Nephron progenitor cell (in vitro differentiated cells): ENCODE data around the gene DNAH14.
"Not testable (repeated sequence)": the region's sequence is repeated elsewhere in the genome, so short reads cannot be mapped to it uniquely, and the experiment has no call there.

Source experiments
- DNase-seq: peaks from one replicate; pipeline ENCODE4 v3.0.0; 2021
- H3K27ac Mint-ChIP-seq: 2 replicates; pipeline ENCODE4 v1.8.0; 2021; ENCODE audit warnings: mild to moderate bottlenecking, moderate library complexity, mixed read lengths
- H3K27me3 Mint-ChIP-seq: 2 replicates; pipeline ENCODE4 v1.8.0; 2021; ENCODE audit warnings: mild to moderate bottlenecking, low read depth, mixed read lengths; ENCODE audit not compliant: poor library complexity
- H3K36me3 Mint-ChIP-seq: 2 replicates; pipeline ENCODE4 v1.8.0; 2021; ENCODE audit warnings: low read depth, mixed read lengths
- H3K4me1 Mint-ChIP-seq: 2 replicates; pipeline ENCODE4 v1.8.0; 2021; ENCODE audit warnings: mixed read lengths
- H3K4me3 Mint-ChIP-seq: 2 replicates; pipeline ENCODE4 v1.8.0; 2021; ENCODE audit warnings: mild to moderate bottlenecking, moderate library complexity, mixed read lengths
- H3K9me3 Mint-ChIP-seq: 2 replicates; pipeline ENCODE4 v1.8.0; 2021; ENCODE audit warnings: mild to moderate bottlenecking, moderate library complexity, mixed read lengths
- TF ChIP-seq, protein P1 (sequence below): fragments of 200-600 bp; sonication (generic); IDR thresholded peaks from 2 replicates; pipeline ENCODE4 v1.5.0; 2021; ENCODE audit warnings: antibody characterized with exemption

DNAH14 gene

DNA sequence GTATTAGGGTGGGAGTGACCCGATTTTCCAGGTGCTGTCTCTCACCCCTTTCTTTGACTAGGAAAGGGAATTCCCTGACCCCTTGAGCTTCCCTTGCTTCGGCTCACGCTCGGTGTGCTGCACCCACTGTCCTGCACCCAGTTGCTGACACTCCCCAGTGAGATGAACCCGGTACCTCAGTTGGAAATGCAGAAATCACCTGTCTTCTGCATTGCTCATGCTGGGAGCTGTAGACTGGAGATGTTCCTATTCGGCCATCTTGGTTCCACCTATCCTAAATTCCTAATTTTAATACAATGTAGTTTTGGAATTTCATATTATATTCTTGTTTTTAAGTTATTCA is 16.8 kb downstream of the DNAH14 start:
- Mint-ChIP-seq H3K9me3 (peaks cover 68% of the 10 kb centered on the region), H3K36me3 (peaks cover 67% of the 10 kb centered on the region)
- not testable (repeated sequence) for DNase-seq, H3K27me3 Mint-ChIP-seq, H3K4me1 Mint-ChIP-seq, H3K4me3 Mint-ChIP-seq, H3K27ac Mint-ChIP-seq

DNA sequence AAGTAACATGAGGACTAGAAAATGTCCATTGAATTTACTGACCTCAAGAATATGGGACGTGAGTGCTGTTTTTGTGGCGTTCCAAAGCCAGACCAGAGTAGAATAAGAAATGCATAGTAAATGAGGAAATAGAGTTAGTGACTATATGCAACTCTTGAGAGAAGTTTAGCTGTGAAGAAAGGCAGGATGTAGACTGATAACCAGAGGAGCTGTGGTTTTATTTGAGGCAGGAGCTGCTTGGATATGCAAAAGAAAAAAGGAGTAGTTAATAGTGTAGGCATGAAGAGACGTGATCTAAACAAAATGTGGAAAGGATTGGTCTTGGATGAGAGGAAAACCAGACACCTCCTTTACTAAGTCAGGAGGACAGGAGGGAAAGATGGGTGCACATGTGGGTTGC is 28.2 kb downstream of the DNAH14 start:
- Mint-ChIP-seq H3K36me3 (peaks cover 21% of the 10 kb centered on the region), H3K4me3 (no peak overlapping the region), H3K27me3 (no peaks in the 10 kb centered on the region), H3K9me3 (no peaks in the 10 kb centered on the region), H3K4me1 (no peaks in the 10 kb centered on the region), H3K27ac (no peak overlapping the region)
- TF ChIP-seq, protein P1, sequence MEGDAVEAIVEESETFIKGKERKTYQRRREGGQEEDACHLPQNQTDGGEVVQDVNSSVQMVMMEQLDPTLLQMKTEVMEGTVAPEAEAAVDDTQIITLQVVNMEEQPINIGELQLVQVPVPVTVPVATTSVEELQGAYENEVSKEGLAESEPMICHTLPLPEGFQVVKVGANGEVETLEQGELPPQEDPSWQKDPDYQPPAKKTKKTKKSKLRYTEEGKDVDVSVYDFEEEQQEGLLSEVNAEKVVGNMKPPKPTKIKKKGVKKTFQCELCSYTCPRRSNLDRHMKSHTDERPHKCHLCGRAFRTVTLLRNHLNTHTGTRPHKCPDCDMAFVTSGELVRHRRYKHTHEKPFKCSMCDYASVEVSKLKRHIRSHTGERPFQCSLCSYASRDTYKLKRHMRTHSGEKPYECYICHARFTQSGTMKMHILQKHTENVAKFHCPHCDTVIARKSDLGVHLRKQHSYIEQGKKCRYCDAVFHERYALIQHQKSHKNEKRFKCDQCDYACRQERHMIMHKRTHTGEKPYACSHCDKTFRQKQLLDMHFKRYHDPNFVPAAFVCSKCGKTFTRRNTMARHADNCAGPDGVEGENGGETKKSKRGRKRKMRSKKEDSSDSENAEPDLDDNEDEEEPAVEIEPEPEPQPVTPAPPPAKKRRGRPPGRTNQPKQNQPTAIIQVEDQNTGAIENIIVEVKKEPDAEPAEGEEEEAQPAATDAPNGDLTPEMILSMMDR: no peak
- no peak for DNase-seq

DNA sequence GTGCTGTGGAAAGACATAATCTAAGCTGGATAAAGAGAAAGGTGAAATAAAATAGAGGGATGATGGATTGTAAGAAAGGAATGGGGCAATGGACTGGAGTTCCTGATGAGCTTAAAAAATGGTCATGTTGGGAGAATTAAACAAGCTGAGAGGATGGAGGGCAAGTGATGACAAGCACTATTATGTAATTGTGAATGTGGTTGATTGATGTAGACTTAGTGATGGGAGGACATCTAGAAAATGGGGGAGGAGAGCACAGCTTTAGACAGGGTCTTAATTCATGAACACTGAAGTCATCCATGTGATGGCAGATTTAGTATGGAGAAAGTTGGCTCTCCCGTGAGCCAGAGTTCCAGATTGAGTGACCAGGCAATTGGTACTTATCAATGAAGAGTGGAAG is 29.0 kb downstream of the DNAH14 start:
- Mint-ChIP-seq H3K4me1 (no peaks in the 10 kb centered on the region), H3K27me3 (no peaks in the 10 kb centered on the region), H3K4me3 (no peak overlapping the region), H3K27ac (no peak overlapping the region), H3K9me3 (no peaks in the 10 kb centered on the region), H3K36me3 (peaks cover 29% of the 10 kb centered on the region)
- TF ChIP-seq, protein P1: no peak
- DNase-seq: no peak

DNA sequence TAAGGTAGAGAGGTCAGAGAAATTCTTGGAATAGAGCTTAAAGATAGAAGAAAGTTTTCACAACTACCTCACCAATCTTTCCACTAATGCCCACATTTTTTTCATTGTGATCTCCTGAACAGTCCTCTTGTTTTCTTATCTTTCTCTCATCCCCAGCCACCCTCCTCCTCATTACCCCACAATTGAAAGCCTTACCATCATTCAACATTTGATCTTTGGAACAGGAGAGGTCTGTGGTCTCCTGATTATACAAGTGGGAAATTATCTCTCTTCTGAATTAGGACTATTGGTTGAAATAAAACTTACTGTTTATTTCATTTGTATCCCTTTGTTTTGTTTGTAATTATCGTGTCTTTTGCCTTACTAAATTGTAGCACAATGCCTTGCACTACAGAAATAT is 29.6 kb downstream of the DNAH14 start:
- DNase-seq: no peak
- Mint-ChIP-seq H3K27me3 (no peaks in the 10 kb centered on the region), H3K4me1 (no peaks in the 10 kb centered on the region)

DNA sequence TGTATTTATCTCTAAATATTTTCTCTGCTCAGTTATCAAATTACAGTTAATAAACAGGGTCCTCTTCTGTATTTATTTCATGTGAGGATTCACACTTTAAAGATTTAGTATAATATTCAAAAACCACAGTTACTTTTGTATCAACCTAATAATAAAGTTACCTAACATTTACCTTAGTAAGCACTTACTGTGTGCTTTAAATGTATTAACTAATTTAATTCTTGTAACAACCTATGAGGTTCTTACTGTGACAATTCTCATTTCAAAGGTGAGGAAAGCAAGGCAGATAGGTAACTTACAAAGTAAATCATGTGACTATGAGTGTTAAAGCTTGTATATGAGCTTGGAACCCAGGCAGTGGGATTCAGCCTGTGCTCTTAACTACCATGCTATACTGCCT is 30.2 kb downstream of the DNAH14 start:
- Mint-ChIP-seq H3K27me3 (no peaks in the 10 kb centered on the region), H3K4me3 (no peak overlapping the region), H3K4me1 (no peaks in the 10 kb centered on the region), H3K36me3 (peaks cover 31% of the 10 kb centered on the region), H3K9me3 (no peaks in the 10 kb centered on the region), H3K27ac (no peak overlapping the region)
- DNase-seq: no peak
- TF ChIP-seq, protein P1: no peak

More for the DNA sequence above, 29.6 kb downstream of the DNAH14 start:
- no peaks in the 10 kb centered on the region for H3K9me3 Mint-ChIP-seq
- peaks cover 31% of the 10 kb centered on the region for H3K36me3 Mint-ChIP-seq
- no peak overlapping the region for H3K4me3 Mint-ChIP-seq
- TF ChIP-seq, protein P1: no peak
- H3K27ac Mint-ChIP-seq: no peak overlapping the region

DNA sequence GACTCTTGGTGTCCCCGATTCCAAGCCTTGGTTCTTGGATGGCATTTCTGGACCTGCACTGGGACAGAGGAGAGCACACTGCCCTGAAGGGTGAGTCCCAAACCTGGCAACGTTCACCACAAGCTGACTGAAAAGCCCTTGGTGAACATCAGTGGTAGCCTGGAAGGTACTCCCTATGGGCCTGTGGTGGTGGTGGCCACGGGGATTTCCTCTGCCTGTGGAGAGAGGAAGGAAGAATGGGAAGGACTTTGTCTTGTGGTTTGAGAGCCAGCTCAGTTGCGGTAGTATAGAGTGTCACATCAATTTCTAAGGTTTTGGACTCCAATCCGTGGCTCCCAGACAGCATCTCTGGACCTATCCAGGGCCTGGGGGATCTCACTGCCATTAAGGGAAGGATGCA is 50.7 kb downstream of the DNAH14 start:
- Mint-ChIP-seq H3K27me3 (peaks cover 6% of the 10 kb centered on the region), H3K27ac (no peak overlapping the region), H3K4me1 (no peaks in the 10 kb centered on the region), H3K4me3 (no peak overlapping the region), H3K9me3 (peaks cover 81% of the 10 kb centered on the region), H3K36me3 (peaks cover 89% of the 10 kb centered on the region)
- TF ChIP-seq, protein P1: no peak
- DNase-seq: no peak

DNA sequence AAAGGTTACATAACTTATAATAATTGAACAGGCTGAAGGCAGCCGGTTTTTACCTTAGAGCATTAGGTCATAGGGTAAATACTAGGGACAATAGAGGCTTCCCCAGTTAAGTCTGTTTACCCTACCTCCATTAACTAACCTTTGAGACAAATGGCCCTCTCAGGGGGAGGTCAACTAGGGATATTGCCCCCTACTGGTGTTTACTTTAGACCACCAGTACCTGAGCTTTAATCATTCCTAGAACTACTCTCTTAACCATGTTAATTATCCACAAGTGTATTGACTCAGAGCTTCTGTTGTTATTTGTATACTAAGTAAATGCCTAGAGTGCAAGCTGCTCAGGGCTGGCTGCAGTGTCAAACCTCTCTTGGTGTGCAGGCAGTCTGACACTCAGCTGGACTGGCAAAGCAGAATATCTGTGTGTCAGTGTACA is 52.5 kb downstream of the DNAH14 start:
- not testable (repeated sequence) for H3K4me3 Mint-ChIP-seq, H3K27me3 Mint-ChIP-seq, H3K27ac Mint-ChIP-seq, H3K4me1 Mint-ChIP-seq, DNase-seq
- Mint-ChIP-seq H3K9me3 (peaks cover 79% of the 10 kb centered on the region), H3K36me3 (peaks cover 85% of the 10 kb centered on the region)
